HL-60 (cell line): ENCODE results near the gene LRP1B.

Experiments used
- DNase-seq, 2 experiments: peaks; one replicate each; pipeline ENCODE4 v3.0.0-alpha.2; 2010 to 2020; ENCODE audit warnings: low read depth in 1 of 2, low spot score in 1 of 2
- H3K27ac ChIP-seq: fragments of 250-450 bp; sonication (Bioruptor Pico); replicated peaks from 2 replicates; pipeline ENCODE4 v1.5.1; 2020; ENCODE audit warnings: mild to moderate bottlenecking, moderate library complexity
- H3K27me3 ChIP-seq: fragments of 250-450 bp; sonication (Bioruptor Pico); 2 replicates; pipeline ENCODE4 v1.5.1; 2021; ENCODE audit warnings: mild to moderate bottlenecking, moderate library complexity; ENCODE audit not compliant: insufficient read depth, poor library complexity, severe bottlenecking
- H3K4me3 ChIP-seq: replicated peaks from 2 replicates; pipeline ENCODE4 v1.5.1; 2011; ENCODE audit warnings: mild to moderate bottlenecking, control low read depth, low read length; ENCODE audit not compliant: insufficient read depth
- CTCF ChIP-seq: IDR thresholded peaks from one replicate; pipeline ENCODE4 v1.5.1; 2011; ENCODE audit warnings: low read length, control low read depth, inconsistent platforms; ENCODE audit not compliant: insufficient read depth
- GABPA ChIP-seq: IDR thresholded peaks from 2 replicates; pipeline ENCODE4 v1.6.1; 2012; ENCODE audit warnings: low read depth
- POLR2AphosphoS5 ChIP-seq: IDR thresholded peaks from 2 replicates; pipeline ENCODE4 v1.6.1; 2012; ENCODE audit warnings: low read depth
- REST ChIP-seq: IDR thresholded peaks from 2 replicates; pipeline ENCODE4 v1.6.1; 2012; ENCODE audit warnings: low read depth; ENCODE audit not compliant: insufficient replicate concordance
- SPI1 ChIP-seq: IDR thresholded peaks from 2 replicates; pipeline ENCODE4 v1.6.1; 2012; ENCODE audit warnings: low read depth, mild to moderate bottlenecking, borderline replicate concordance

Gene LRP1B

GRCh38 chr2:141582213-141582612 lies 548.6 kb downstream of the LRP1B start:
- no peak overlapping the region for H3K27ac ChIP-seq
- H3K4me3 ChIP-seq = no peak overlapping the region
- H3K27me3 ChIP-seq = no peaks in the 10 kb centered on the region
- DNase-seq = no peak
- TF ChIP-seq REST (no peak), POLR2AphosphoS5 (no peak), GABPA (no peak)

- DNase-seq = no peak
- TF ChIP-seq GABPA = no peak
- H3K4me3 ChIP-seq = no peak overlapping the region
- H3K27ac ChIP-seq = no peak overlapping the region
- H3K27me3 ChIP-seq = no peaks in the 10 kb centered on the region
Observed at GRCh38 chr2:141579071-141579470, 551.7 kb downstream of the LRP1B start.

- Histone ChIP-seq H3K27me3 (no peaks in the 10 kb centered on the region), H3K4me3 (no peak overlapping the region), H3K27ac (no peak overlapping the region)
- no peak for TF ChIP-seq GABPA
- no peak for TF ChIP-seq CTCF
- no peak for TF ChIP-seq REST
- TF ChIP-seq POLR2AphosphoS5 = no peak
- no peak for TF ChIP-seq SPI1
- no peak for DNase-seq
Observed at GRCh38 chr2:141570474-141571131, 560.2 kb downstream of the LRP1B start.

- no peak overlapping the region for H3K4me3 ChIP-seq
- DNase-seq = no peak
- H3K27ac ChIP-seq = no peak overlapping the region
- H3K27me3 ChIP-seq = no peaks in the 10 kb centered on the region
- TF ChIP-seq REST (no peak), POLR2AphosphoS5 (no peak), GABPA (no peak), SPI1 (no peak), CTCF (no peak)
Observed at GRCh38 chr2:141569941-141570340, 560.9 kb downstream of the LRP1B start.
